ENCODE measurements around the gene CDH5. TPM values are rescaled to one million over a fixed set of nuclear protein-coding genes. Genes with fewer than 3 reads are reported as not detected.

The CDH5 gene
- polyA plus RNA-seq, 1 donor (not counting 4 experiments of a cell fraction or from before 2014, with no cell fraction given): 0.05 TPM

GRCh38 chr16:66409156-66409555 is 42.7 kb downstream of the CDH5 start:
- Histone ChIP-seq H3K9me3 (ENCODE audit: control insufficient read depth, low read depth, low read length) (no peaks in the 10 kb centered on the region), H3K4me2 (ENCODE audit: control insufficient read depth, extremely low read depth, insufficient read depth, low read depth, low read length) (peak overlapping the region; percentile 98), H3K27ac (ENCODE audit: control insufficient read depth, insufficient read depth, low read length) (peak overlapping the region; percentile 97), H3K79me2 (ENCODE audit: control insufficient read depth, insufficient read depth, low read length) (no peaks in the 10 kb centered on the region), H3K27me3 (ENCODE audit: control insufficient read depth, extremely low read depth, insufficient read depth, low read length) (peaks cover 6% of the 10 kb centered on the region), H3K4me3 (ENCODE audit: control insufficient read depth in 2 of 3, extremely low read depth in 1 of 3, insufficient read depth in 2 of 3, low read depth in 1 of 3, low read length in 3 of 3) (peak overlapping the region; percentile 0 to 77 (median 63)), H3K4me1 (ENCODE audit: control insufficient read depth, extremely low read depth, insufficient read depth, low read length) (peaks cover 28% of the 10 kb centered on the region), H3K36me3 (ENCODE audit: control insufficient read depth in 2 of 2, extremely low read depth in 1 of 2, insufficient read depth in 2 of 2, low read length in 2 of 2) (no peaks in the 10 kb centered on the region), H4K20me1 (ENCODE audit: control insufficient read depth, extremely low read depth, insufficient read depth, low read length) (no peaks in the 10 kb centered on the region), H2AFZ (ENCODE audit: control insufficient read depth, low read length) (no peak overlapping the region), H3K9me1 (ENCODE audit: control insufficient read depth, extremely low read depth, insufficient read depth, low read length) (no peaks in the 10 kb centered on the region), H3K9ac (ENCODE audit: control insufficient read depth, extremely low read depth, insufficient read depth, low read length) (peak overlapping the region; percentile 88)
- DNase-seq (ENCODE audit: low read depth, low spot score): no peak
- TF ChIP-seq CTCF (optimal IDR thresholded peaks at IDR 0.05 in 1 of 3, IDR thresholded peaks at IDR 0.05 in 1 of 3, conservative IDR thresholded peaks at IDR 0.05 in 1 of 3; ENCODE audit: extremely low read depth in 1 of 3, insufficient read depth in 2 of 3, low read length in 3 of 3): no peak
- peak; percentile 43 for FAIRE-seq
- dilution Hi-C loops (cut with MboI; ENCODE audit: extremely low pct_ligation_motif_present, low sequenced_read_pairs): no loop called here

DNA sequence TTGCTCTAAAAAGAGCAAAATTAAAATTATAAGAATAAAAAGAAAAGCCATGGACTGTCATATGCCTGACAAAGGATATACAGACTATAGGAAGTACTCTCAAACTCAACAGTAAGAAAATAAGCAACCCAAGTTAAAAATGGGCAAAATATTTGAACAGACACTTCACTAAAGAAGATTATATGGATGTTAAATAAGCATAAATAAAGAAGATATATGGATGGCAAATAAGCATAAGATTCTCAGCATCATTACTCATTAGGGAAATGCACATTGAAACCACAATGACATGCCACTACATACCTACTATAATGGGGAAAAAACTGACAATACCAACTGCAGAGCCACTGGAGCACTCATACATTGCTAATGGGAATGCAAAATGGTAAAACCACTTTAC is 45.7 kb downstream of the CDH5 start:
- Histone ChIP-seq H3K4me3 (ENCODE audit: control insufficient read depth in 2 of 3, extremely low read depth in 1 of 3, insufficient read depth in 2 of 3, low read depth in 1 of 3, low read length in 3 of 3) (no peak overlapping the region), H3K9me3 (ENCODE audit: control insufficient read depth, low read depth, low read length) (no peaks in the 10 kb centered on the region), H3K36me3 (ENCODE audit: control insufficient read depth in 2 of 2, extremely low read depth in 1 of 2, insufficient read depth in 2 of 2, low read length in 2 of 2) (no peaks in the 10 kb centered on the region), H3K4me1 (ENCODE audit: control insufficient read depth, extremely low read depth, insufficient read depth, low read length) (peaks cover 32% of the 10 kb centered on the region), H4K20me1 (ENCODE audit: control insufficient read depth, extremely low read depth, insufficient read depth, low read length) (no peaks in the 10 kb centered on the region), H3K27me3 (ENCODE audit: control insufficient read depth, extremely low read depth, insufficient read depth, low read length) (no peaks in the 10 kb centered on the region), H3K9me1 (ENCODE audit: control insufficient read depth, extremely low read depth, insufficient read depth, low read length) (no peaks in the 10 kb centered on the region), H2AFZ (ENCODE audit: control insufficient read depth, low read length) (no peak overlapping the region), H3K79me2 (ENCODE audit: control insufficient read depth, insufficient read depth, low read length) (no peaks in the 10 kb centered on the region), H3K4me2 (ENCODE audit: control insufficient read depth, extremely low read depth, insufficient read depth, low read depth, low read length) (no peak overlapping the region), H3K27ac (ENCODE audit: control insufficient read depth, insufficient read depth, low read length) (no peak overlapping the region), H3K9ac (ENCODE audit: control insufficient read depth, extremely low read depth, insufficient read depth, low read length) (no peak overlapping the region)
- no peak for FAIRE-seq
- no peak for TF ChIP-seq CTCF (optimal IDR thresholded peaks at IDR 0.05 in 1 of 3, IDR thresholded peaks at IDR 0.05 in 1 of 3, conservative IDR thresholded peaks at IDR 0.05 in 1 of 3; ENCODE audit: extremely low read depth in 1 of 3, insufficient read depth in 2 of 3, low read length in 3 of 3)
- TF ChIP-seq EZH2 (IDR thresholded peaks at IDR 0.05; ENCODE audit: low read length): no peak
- dilution Hi-C loops (cut with MboI; ENCODE audit: extremely low pct_ligation_motif_present, low sequenced_read_pairs): no loop called here
- DNase-seq (ENCODE audit: low read depth, low spot score): no peak

Data from keratinocyte (primary cell).